Vagina (tissue), 2 donors: ENCODE data around the gene MAZ.

Source experiments
- CTCF ChIP-seq, 3 experiments: fragments of 450-650 bp in 2 of 3; fragments of 200-600 bp in 1 of 3; sonication (generic) in 1 of 3; IDR thresholded peaks; one replicate each; pipeline ENCODE4 v1.5.1; 2017 to 2019; ENCODE audit warnings: antibody characterized with exemption in 3 of 3, mild to moderate bottlenecking in 2 of 3, moderate library complexity in 2 of 3
- POLR2A ChIP-seq, 2 donors: fragments of 450-650 bp; IDR thresholded peaks; one replicate each; pipeline ENCODE4 v1.6.1; 2017; ENCODE audit warnings: antibody characterized with exemption in 2 of 2, mild to moderate bottlenecking in 2 of 2, moderate library complexity in 2 of 2
- POLR2AphosphoS5 ChIP-seq, 2 donors: sonication (generic); formaldehyde crosslinking; IDR thresholded peaks; one replicate each; pipeline ENCODE4 v1.9.0; 2017; ENCODE audit warnings: antibody characterized with exemption in 2 of 2, mild to moderate bottlenecking in 2 of 2, low read depth in 1 of 2; ENCODE audit not compliant: insufficient read depth in 1 of 2

- TF ChIP-seq CTCF (IDR thresholded peaks at IDR 0.05): no peak
- no peak for TF ChIP-seq POLR2A (IDR thresholded peaks at IDR 0.05)
- TF ChIP-seq POLR2AphosphoS5 (IDR thresholded peaks at IDR 0.05; ENCODE audit: insufficient read depth in 1 of 2, low read depth in 1 of 2): no peak
These were observed 14.2 kb upstream of the MAZ start for GRCh38 chr16:29791845-29792807.
